Epidermal melanocyte (primary cell): ENCODE measurements around the gene DNAL4.

ENCODE experiments used
- DNase-seq: peaks from one replicate; pipeline ENCODE4 v3.0.0; 2011; ENCODE audit warnings: low spot score; ENCODE audit not compliant: insufficient read length

Gene DNAL4

GRCh38 chr22:38740754-38741153 lies 53.2 kb downstream of the DNAL4 start:
- no peak for DNase-seq

- no peak for DNase-seq
Measured at GRCh38 chr22:38740116-38740723, 53.7 kb downstream of the DNAL4 start.

- no peak for DNase-seq
Measured at GRCh38 chr22:38739300-38740055, 54.5 kb downstream of the DNAL4 start.

GRCh38 chr22:38738475-38739070 lies 55.4 kb downstream of the DNAL4 start:
- DNase-seq: no peak

GRCh38 chr22:38737302-38738060 lies 56.5 kb downstream of the DNAL4 start:
- DNase-seq: no peak

GRCh38 chr22:38736257-38736570 lies 57.7 kb downstream of the DNAL4 start:
- DNase-seq: no peak

- no peak for DNase-seq
Measured at GRCh38 chr22:38735465-38736256, 58.3 kb downstream of the DNAL4 start.

GRCh38 chr22:38735126-38735464 lies 58.8 kb downstream of the DNAL4 start:
- no peak for DNase-seq

- no peak for DNase-seq
Measured at GRCh38 chr22:38734421-38735100, 59.4 kb downstream of the DNAL4 start.

- DNase-seq: no peak
Measured at GRCh38 chr22:38733724-38734381, 60.1 kb downstream of the DNAL4 start.

- no peak for DNase-seq
Measured at GRCh38 chr22:38733329-38733723, 60.6 kb downstream of the DNAL4 start.

- DNase-seq: no peak
Measured at GRCh38 chr22:38732251-38732815, 61.6 kb downstream of the DNAL4 start.

- no peak for DNase-seq
Measured at GRCh38 chr22:38731703-38732161, 62.2 kb downstream of the DNAL4 start.

- DNase-seq: no peak
Measured at GRCh38 chr22:38730411-38730871, 63.5 kb downstream of the DNAL4 start.

GRCh38 chr22:38729946-38730345 lies 64.0 kb downstream of the DNAL4 start:
- DNase-seq: no peak

- DNase-seq: no peak
Measured at GRCh38 chr22:38728871-38729796, 64.8 kb downstream of the DNAL4 start.
